Cerebellar cortex (tissue), 1 donor: Measurements from ENCODE around the gene SMIM29.
"Not testable (repeated sequence)": the region's sequence is repeated elsewhere in the genome, so short reads cannot be mapped to it uniquely, and the experiment has no call there.

Source experiments
- DNase-seq: peaks from one replicate; pipeline ENCODE4 v3.0.0-alpha.2; 2015; ENCODE audit warnings: low spot score

SMIM29 gene

GRCh38 chr6:34248727-34249468, at the start of gene SMIM29:
TSS of gene SMIM29 (minus strand) at chr6:34249006. CDS start at chr6:34247791, 1,215 bp downstream.
- peak; percentile 97 for DNase-seq

- DNase-seq = no peak
Observed at GRCh38 chr6:34295721-34296120, 46.9 kb upstream of the SMIM29 start.

GRCh38 chr6:34292954-34293353, 44.1 kb upstream of the SMIM29 start:
- no peak for DNase-seq

GRCh38 chr6:34289137-34289536, 40.3 kb upstream of the SMIM29 start:
- DNase-seq = no peak

- no peak for DNase-seq
Observed at GRCh38 chr6:34288581-34288980, 39.8 kb upstream of the SMIM29 start.

GRCh38 chr6:34285448-34286164, 36.8 kb upstream of the SMIM29 start:
- DNase-seq = no peak

GRCh38 chr6:34284563-34285447, 36.0 kb upstream of the SMIM29 start:
- no peak for DNase-seq

GRCh38 chr6:34281702-34282334, 33.0 kb upstream of the SMIM29 start:
- no peak for DNase-seq

- no peak for DNase-seq
Observed at GRCh38 chr6:34280216-34280615, 31.4 kb upstream of the SMIM29 start.

GRCh38 chr6:34278833-34279232, 30.0 kb upstream of the SMIM29 start:
- no peak for DNase-seq

- DNase-seq = no peak
Observed at GRCh38 chr6:34277763-34278112, 28.9 kb upstream of the SMIM29 start.

GRCh38 chr6:34276881-34277762, 28.3 kb upstream of the SMIM29 start:
- peak; percentile 71 for DNase-seq

- no peak for DNase-seq
Observed at GRCh38 chr6:34276191-34276590, 27.4 kb upstream of the SMIM29 start.

GRCh38 chr6:34275128-34275804, 26.5 kb upstream of the SMIM29 start:
- no peak for DNase-seq

- no peak for DNase-seq
Observed at GRCh38 chr6:34274129-34274528, 25.3 kb upstream of the SMIM29 start.

- DNase-seq = no peak
Observed at GRCh38 chr6:34273242-34273805, 24.5 kb upstream of the SMIM29 start.

- DNase-seq = no peak
Observed at GRCh38 chr6:34272013-34272926, 23.5 kb upstream of the SMIM29 start.

GRCh38 chr6:34269658-34270341, 21.0 kb upstream of the SMIM29 start:
- DNase-seq = not testable (repeated sequence)
